ENCODE results near the gene AR.

- TF ChIP-seq CTCF (IDR thresholded peaks at IDR 0.05), result no peak
- TF ChIP-seq EZH2 (IDR thresholded peaks at IDR 0.05), result no peak
These were observed 19.9 kb upstream of the AR start for GRCh38 chrX:67523932-67524331.

All from neural progenitor cell (in vitro differentiated cells).